ENCODE data around the gene LMO7. TPM values are rescaled to one million over a fixed set of nuclear protein-coding genes. Genes with fewer than 3 reads are reported as not detected.
"Not testable (repeated sequence)": the region's sequence is repeated elsewhere in the genome, so short reads cannot be mapped to it uniquely, and the experiment has no call there.

LMO7 gene
- total RNA-seq, 1 experiment from 2014 or later: 11.8 TPM

DNA sequence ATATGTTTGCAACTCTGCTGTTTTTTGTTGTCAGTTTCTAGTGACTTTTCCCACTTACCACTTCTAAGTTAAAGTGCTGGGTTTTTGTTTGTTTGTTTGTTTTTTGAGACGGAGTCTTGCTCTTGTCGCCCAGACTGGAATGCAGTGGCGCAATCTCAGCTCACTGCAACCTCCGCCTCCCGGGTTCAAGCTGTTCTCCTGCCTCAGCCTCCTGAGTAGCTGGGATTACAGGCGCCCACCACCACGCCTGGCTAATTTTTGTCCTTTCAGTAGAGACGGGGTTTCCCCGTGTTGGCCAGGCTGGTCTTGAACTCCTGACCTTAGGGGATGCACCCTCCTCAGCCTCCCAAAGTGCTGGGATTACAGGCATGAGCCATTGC, 157.0 kb downstream of the LMO7 start:
- DNase-seq (ENCODE audit: low read depth, low spot score); H3K36me3 ChIP-seq (ENCODE audit: control insufficient read depth, insufficient read depth, low read length); H3K27ac ChIP-seq (ENCODE audit: low read length); CTCF ChIA-PET; H3K9me3 ChIP-seq (ENCODE audit: control insufficient read depth, insufficient read depth, low read depth, low read length); H3K4me1 ChIP-seq (ENCODE audit: control insufficient read depth, insufficient read depth, low read length); POLR2A ChIA-PET; BruUV-seq (replicated peaks); H3K4me3 ChIP-seq (ENCODE audit: low read depth in 2 of 2, low read length in 2 of 2); ATAC-seq; H3K27me3 ChIP-seq (ENCODE audit: control insufficient read depth, insufficient read depth, low read length); in situ Hi-C loops (cut with HindIII; ENCODE audit: low pct_unique_long_range_greater_than_20kb, low sequenced_read_pairs); intact Hi-C loops (cut with micrococcal nuclease; ENCODE audit: unreplicated experiment): not testable (repeated sequence)

GRCh38 chr13:75794663-75795062, 158.5 kb downstream of the LMO7 start:
- Histone ChIP-seq H3K4me1 (ENCODE audit: control insufficient read depth, insufficient read depth, low read length) (no peaks in the 10 kb centered on the region; the same call in 1 of the 2 replicates), H3K36me3 (ENCODE audit: control insufficient read depth, insufficient read depth, low read length) (no peaks in the 10 kb centered on the region), H3K4me3 (ENCODE audit: low read depth in 2 of 2, low read length in 2 of 2) (no peak overlapping the region), H3K27ac (ENCODE audit: low read length) (no peak overlapping the region), H3K27me3 (ENCODE audit: control insufficient read depth, insufficient read depth, low read length) (no peaks in the 10 kb centered on the region), H3K9me3 (ENCODE audit: control insufficient read depth, insufficient read depth, low read depth, low read length) (no peaks in the 10 kb centered on the region)
- no peak for TF ChIP-seq POLR2AphosphoS5 (IDR thresholded peaks at IDR 0.05; ENCODE audit: low read depth, low read length)
- no peak for TF ChIP-seq REST (IDR thresholded peaks at IDR 0.05; ENCODE audit: insufficient read depth in 1 of 2, low read depth in 2 of 2, low read length in 1 of 2)
- TF ChIP-seq SIN3A (IDR thresholded peaks at IDR 0.05; ENCODE audit: borderline replicate concordance, insufficient read depth, low read depth, low read length): no peak
- TF ChIP-seq CTCF (IDR thresholded peaks at IDR 0.05): no peak
- TF ChIP-seq TCF7L2 (IDR thresholded peaks at IDR 0.05; ENCODE audit: low read depth, low read length): no peak
- no TSS peak for BruUV-seq (replicated peaks)
- ChIA-PET CTCF (no interaction called here), POLR2A (no interaction called here)
- ATAC-seq (no peak), DNase-seq (ENCODE audit: low read depth, low spot score) (no peak)
- in situ Hi-C loops (cut with HindIII; ENCODE audit: low pct_unique_long_range_greater_than_20kb, low sequenced_read_pairs) (no loop called here), intact Hi-C loops (cut with micrococcal nuclease; ENCODE audit: unreplicated experiment) (loop anchor here (5.0 kb wide), 1 partner anchor 97 kb away; no protein-coding TSS in a partner anchor)

GRCh38 chr13:75795274-75795673, 159.1 kb downstream of the LMO7 start:
- H3K27me3 ChIP-seq (ENCODE audit: control insufficient read depth, insufficient read depth, low read length): no peaks in the 10 kb centered on the region
- BruUV-seq (replicated peaks): no TSS peak
- POLR2A ChIA-PET: no interaction called here
- no peak overlapping the region for H3K4me3 ChIP-seq (ENCODE audit: low read depth in 2 of 2, low read length in 2 of 2)
- DNase-seq (ENCODE audit: low read depth, low spot score): no peak
- no peaks in the 10 kb centered on the region for H3K36me3 ChIP-seq (ENCODE audit: control insufficient read depth, insufficient read depth, low read length)
- no peak overlapping the region for H3K27ac ChIP-seq (ENCODE audit: low read length)
- CTCF ChIA-PET: no interaction called here
- H3K4me1 ChIP-seq (ENCODE audit: control insufficient read depth, insufficient read depth, low read length): no peaks in the 10 kb centered on the region; the same call in 1 of the 2 replicates
- TF ChIP-seq CTCF (IDR thresholded peaks at IDR 0.05) (no peak), TCF7L2 (IDR thresholded peaks at IDR 0.05; ENCODE audit: low read depth, low read length) (no peak), REST (IDR thresholded peaks at IDR 0.05; ENCODE audit: insufficient read depth in 1 of 2, low read depth in 2 of 2, low read length in 1 of 2) (no peak), SIN3A (IDR thresholded peaks at IDR 0.05; ENCODE audit: borderline replicate concordance, insufficient read depth, low read depth, low read length) (no peak), POLR2AphosphoS5 (IDR thresholded peaks at IDR 0.05; ENCODE audit: low read depth, low read length) (no peak)
- no peaks in the 10 kb centered on the region for H3K9me3 ChIP-seq (ENCODE audit: control insufficient read depth, insufficient read depth, low read depth, low read length)
- ATAC-seq: no peak
- in situ Hi-C loops (cut with HindIII; ENCODE audit: low pct_unique_long_range_greater_than_20kb, low sequenced_read_pairs): no loop called here
- intact Hi-C loops (cut with micrococcal nuclease; ENCODE audit: unreplicated experiment): loop anchor here (5.0 kb wide), 1 partner anchor 98 kb away; no protein-coding TSS in a partner anchor

Measured in Panc1 (cell line).